ENCODE measurements around the gene PTPMT1.

The PTPMT1 gene

DNA sequence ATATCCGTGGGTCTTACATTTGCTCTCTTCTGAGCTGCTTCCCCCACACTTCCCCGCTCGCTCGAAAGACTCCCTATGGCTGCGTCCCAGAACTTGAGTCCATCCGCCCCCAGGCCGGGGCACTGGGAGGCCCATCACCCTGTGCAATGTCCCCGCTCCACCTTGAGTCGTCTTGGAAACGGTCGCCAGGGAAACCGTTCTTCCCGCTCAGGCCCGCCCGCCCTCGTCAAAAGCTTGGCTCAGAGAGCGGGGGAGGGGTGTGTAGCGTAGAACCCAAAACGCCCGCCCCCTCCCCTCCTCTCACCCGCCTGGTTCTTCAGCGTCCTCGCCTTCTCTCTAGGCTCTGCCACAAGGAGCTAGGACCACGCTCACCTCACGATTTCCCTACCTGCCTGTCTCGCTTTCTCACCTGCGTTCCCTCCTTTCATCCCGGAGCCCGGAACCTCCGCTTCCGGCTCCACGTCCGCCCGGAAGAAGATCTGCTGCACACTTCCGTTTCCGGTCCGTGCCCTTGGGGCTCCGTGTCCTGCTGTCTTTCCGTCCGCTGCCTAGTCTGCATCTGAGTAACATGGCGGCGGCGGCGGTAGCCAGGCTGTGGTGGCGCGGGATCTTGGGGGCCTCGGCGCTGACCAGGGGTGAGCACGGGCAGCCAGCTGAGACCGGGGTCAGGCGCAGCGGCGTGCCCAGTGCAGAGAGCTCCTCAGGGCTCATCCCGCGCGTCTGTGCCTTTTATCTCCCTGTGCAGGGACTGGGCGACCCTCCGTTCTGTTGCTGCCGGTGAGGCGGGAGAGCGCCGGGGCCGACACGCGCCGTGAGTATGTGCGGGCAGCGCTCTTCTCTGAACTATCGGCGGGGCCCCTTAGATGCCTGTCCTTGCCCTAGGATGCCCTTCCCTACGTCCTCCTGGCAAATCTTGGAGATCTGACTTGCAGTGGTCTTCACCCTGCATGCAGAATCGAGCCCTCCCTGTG, 13.4 kb downstream of the PTPMT1 start, which contains the start of the genes KBTBD4 and NDUFS3:
KBTBD4 (minus strand) TSS at position 447 of the 971 bp plus-strand sequence; CDS start at position 428, 19 bp downstream.
NDUFS3 (plus strand) TSS at position 551 of the 971 bp plus-strand sequence; CDS start at position 569, 18 bp downstream.
- peak; percentile 82 for DNase-seq (ENCODE audit: low read depth)

DNA sequence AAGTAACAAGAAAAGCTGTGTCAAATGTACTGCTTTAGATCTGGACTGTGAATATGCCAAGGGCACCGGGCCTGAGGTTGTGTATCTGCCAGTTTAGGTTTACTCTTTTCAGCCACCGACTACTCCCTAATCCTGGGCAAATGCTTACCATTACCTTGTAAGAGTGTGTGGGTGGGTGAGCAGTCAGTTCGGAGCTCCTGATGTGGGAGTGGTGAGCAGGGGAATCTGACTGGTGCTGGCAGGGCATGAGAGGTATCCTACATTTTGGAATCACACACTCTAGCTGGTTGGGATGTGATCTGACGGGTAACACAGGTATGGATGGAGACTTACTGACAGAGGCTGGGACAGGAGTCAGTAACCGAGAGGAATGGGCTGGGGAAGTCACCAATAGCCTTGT, 18.4 kb downstream of the PTPMT1 start:
- no peak for DNase-seq (ENCODE audit: low read depth)

DNA sequence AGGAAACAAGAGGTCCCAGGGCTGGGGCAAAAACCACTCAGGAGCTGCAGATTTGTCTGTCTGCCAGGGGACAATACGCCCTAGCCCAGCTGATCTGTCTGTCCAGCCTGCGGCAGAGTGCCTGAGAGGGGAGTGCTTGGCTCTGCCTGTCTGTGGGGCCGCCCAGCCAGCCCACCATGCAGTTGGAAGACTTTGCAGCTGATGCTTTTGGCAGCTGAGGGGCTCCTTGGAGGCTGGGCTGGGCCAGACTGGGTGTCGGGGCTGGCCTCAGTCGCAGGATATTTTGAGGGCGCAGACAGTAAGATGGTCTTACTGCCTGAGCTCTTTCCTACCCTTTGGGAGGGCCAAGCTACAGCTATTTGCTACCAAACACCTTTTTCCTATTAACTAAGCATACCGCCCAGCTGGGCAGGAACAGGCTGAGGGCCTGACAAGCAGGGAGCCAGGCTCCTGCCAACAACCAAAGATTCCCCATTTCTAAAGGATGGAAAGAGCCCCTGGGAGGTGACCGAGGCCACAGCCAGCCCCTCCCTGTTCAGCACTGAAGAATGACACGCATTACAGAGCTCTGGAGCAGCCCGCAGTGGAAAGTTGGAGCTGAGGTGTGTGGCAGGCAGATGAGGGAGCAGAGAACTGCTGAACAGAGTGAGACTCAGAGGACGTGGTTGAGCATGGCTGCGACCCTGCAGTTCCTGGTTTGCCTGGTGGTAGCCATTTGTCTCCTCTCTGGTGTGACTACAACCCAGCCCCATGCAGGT, 20.9 kb downstream of the PTPMT1 start, which contains the start of gene FAM180B:
FAM180B (plus strand) TSS at position 581 of the 758 bp plus-strand sequence; CDS start at position 672, 91 bp downstream.
- DNase-seq (ENCODE audit: low read depth), result no peak

DNA sequence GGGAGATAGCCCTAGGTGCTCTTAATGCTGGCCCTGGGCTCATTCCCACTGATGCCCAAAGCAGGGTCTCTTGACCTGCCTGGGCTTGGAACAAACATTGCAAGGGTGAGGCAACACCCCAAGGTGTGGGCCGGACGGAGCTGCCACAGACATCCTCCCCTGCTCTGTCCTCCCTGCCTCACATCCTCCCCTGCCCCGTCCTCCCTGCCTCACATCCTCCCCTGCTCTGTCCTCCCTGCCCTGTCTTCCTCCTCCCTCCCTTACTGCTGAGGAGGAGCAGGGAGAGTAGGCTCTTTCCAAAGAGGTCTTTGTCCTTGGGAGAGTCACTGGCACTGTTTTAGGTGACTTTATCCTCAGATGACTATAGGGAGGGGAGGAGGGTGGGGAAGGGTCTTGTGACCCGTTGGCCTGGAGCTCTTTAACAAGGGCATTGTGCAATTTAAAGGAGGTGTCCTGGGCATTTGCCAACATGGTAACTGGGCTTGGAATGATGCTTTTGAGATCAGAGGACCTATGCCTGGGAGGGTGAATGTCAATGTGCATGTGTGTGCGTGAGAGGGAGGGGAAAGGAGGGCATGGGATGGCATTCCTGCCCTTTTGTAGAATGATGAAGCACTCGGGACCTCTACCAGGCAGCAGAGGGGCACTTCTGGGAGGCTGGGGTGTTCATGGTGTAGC, 21.8 kb downstream of the PTPMT1 start:
- no peak for DNase-seq (ENCODE audit: low read depth)

DNA sequence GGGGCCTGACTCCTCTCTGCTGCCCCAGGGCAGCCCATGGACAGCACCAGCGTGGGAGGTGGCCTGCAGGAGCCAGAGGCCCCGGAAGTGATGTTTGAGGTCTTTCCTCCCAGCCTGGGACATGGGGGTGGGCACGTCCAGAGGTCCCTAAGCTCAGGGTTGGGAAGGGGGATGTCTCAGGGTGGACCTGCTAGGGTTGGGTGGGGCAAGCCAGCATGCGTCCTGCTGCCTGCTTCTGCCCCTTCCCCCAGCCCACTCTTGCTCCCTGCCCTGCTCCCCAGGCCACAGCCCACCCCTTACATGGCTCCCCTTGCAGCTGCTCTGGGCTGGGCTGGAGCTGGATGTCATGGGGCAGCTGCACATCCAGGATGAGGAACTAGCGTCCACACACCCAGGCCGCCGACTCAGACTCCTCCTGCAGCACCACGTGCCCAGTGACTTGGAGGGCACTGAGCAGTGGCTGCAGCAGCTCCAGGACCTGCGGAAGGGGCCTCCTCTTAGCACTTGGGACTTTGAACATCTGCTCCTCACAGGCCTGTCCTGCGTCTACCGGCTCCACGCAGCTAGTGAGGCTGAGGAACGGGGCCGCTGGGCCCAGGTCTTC, 22.4 kb downstream of the PTPMT1 start:
- no peak for DNase-seq (ENCODE audit: low read depth)

DNA sequence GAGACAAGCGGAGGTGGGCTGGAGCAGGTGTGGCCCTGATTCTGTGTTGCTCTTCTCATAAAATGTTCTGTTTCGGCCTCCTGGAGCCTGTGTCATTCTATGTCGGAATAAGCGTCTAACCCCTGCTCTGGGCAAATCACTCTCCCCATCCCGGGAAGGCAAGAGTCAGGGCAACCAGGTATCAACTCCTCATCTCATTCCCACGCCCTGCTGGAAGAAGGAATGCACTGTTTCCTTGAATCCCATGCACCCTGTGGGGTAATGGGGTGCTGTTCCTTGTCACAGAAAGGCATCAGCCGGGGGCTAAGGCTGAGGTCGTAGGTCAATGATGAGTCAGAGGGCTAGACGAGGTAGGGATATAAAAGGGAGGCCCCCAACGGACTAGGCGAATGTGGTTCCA, 23.7 kb downstream of the PTPMT1 start:
- DNase-seq (ENCODE audit: low read depth), result no peak

DNA sequence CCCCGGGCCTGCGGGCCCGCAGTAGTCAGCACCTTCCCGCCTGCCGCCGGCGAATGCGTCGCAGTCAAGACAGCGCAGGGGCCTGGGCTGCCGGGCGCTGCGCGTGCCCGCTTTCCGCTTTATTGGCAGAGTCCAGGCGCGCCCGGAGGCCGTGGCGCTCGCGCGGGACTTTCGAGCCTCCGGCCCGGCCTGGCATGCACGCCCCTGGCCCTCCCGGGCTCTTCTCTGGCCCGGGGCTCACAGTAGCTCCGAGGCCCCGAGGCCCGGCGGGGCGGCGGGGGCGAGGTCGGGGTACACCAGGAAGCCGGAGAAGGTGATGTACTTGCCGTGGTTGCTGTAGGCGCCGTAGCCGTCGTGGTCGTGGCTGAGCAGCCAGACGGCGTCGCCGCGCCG, 24.2 kb downstream of the PTPMT1 start:
- no peak for DNase-seq (ENCODE audit: low read depth)

DNA sequence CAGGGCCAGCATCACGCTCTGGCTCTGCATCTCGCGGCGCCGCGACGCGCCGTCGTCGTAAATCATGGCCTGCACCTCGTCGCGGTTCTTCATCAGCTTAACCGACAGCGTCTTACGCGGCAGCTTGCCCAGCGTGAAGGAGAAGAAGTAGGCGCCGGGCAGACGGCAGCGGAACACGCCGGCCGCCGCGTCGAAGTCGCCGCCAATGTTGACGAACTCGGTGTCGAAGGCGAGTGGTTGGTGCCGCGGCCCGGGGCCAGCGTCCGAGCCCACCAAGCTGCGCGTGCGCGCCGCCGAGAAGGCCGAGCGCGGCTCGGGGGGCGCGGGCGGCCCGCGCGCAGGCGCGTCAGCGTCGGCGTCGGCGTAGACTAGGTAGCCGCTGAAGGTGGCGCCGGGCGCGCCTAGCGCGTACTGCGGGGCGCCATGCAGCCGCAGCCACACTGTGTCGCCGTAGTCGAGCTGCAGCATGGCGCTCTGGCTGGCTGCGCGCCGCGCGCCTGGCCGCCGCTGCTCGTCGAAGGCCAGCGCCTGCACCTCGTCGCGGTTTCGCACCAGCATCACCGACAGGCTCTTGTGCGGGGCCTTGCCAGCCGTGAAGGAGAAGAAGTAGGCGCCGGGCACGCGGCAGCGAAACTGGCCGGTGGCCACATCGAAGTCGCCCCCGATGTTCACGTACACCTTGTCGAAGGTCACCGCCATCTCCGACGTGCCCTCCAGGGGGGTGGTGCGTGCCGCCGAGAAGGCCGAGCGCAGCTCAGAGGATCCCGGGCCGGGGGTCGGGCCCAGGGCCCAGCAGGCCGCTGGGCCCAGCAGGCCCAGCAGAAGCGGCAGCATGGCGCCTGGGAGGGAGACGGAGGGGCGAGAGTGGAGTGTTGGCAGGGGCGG, 24.8 kb downstream of the PTPMT1 start:
- no peak for DNase-seq (ENCODE audit: low read depth)

DNA sequence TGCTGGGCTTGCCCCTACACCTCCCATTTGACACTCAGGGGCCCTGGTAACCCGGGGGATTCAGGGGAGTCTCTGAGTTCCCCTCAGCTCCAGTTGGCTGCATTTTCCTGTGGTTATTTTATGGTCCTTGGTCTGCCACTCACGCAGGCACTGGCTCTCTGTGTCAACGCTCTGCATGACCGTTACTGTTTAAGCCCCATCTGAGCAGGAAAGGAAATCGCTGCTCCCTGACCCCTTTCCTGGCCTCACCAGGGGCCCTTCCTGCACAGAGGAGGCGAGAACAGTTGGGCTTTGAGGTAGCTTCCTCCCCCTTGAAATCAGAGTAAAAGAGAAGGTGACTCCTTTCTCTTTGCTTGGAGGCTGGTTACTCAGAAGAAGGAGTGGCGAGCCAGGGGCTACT, 26.4 kb downstream of the PTPMT1 start:
- DNase-seq (ENCODE audit: low read depth), result no peak

DNA sequence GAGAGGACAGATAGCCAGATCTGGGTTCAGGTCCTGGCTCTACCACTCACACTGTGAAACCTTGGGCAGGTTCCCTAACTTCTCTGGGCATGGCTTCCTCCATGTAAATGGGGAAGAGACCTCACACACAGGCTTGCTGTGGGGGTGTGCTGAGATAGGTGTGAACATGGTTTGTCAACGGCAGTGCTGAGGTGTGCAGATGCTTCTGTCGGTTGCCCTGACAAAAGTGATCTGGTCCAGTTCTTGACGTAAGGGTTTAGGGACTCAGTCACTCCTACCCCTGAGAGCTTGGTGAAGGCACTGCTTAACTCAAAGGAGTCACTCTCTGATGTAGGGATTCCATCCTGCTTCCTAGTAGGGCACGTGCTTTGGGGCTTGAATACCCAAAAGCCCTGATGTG, 26.9 kb downstream of the PTPMT1 start:
- no peak for DNase-seq (ENCODE audit: low read depth)

DNA sequence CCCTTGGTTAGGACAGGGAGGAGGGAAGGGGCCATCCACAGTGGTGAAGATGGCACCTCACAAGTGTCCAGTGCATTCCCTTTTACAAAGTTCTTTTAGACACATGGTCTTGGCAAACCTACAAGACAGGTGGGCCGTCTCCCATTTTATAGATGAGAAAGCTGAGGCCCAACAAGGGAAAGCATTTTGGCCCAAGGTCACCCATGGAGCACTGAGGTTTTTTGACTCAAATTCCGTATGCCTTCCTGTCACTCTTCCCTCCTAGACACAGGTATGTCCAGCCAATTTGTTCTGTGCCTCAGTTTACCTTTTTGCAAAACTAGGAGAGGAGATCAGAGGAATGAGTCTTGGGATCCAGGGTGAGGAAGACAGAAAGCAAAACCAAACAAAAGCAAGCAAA, 27.6 kb downstream of the PTPMT1 start:
- DNase-seq (ENCODE audit: low read depth), result no peak

DNA sequence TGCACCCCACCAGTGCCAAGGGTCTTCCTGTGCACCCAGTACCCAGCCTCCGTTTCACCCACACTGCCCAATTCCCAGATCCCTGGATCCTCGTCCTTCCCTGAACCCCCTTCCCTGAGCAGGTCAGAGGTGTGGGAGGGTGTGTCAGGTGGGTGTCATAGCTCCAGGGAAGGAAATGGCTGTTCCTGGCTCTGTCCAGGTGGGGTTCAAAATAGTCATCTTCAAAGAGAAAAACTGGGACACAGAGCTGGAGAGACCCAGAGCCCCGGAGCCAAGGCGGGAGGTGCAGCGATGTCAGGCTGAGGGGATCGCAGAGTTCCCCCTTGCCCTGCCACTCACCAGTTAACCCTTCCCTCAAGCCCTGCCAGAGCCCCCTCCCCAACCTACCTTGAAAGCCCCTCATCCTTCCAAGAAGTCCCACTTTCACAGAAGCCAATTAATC, 28.1 kb downstream of the PTPMT1 start:
- no peak for DNase-seq (ENCODE audit: low read depth)

DNA sequence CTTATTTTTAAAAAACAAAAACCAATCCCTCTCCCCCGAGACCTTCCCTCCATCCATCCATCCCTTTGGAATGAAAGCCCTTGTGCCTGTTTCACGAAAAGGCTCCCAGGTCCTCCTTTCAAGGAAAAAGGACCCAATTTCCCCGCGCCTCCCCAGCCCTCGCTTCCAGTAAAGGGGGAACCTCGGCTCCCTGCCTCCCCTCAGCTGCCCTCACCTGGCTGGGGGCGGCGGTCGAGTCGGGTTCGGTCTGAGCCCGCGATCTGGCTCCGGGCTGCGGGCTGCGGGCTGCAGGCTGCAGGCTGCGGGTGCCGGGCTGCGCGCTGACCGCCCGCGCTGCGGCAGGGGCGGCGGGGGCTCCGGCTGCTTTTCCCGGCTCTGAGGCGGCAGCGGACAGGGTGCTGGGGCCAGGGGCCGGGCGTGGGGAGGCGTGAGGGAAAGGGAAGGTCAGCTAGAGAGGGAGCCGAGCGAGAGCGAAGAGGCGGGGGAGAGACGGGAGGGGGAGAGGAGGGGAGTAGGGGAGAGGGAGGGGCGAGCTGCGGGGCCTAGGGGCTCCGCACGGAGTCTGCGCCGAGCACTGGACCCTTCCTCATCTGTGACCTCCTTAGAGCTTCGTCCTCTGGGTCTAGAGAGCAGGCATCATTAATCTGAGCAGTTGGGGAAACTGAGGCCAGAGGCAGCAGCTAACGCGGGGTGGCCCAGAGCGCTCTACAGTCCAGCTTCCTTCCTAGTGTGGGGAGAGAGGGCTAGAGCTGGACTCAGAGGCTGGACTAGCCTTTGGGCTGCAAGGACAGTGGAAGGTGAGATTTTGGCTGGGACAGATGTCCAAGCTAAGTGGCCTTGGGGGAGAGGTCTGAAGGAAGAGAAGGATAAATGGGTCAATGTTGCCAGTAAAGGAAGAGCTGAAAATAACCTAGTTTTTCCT, 28.8 kb downstream of the PTPMT1 start, which contains the start of gene C1QTNF4:
C1QTNF4 (minus strand) TSS at position 478 of the 922 bp plus-strand sequence. CDS start 3,601 bp downstream, outside the sequence.
- DNase-seq (ENCODE audit: low read depth), result no peak

DNA sequence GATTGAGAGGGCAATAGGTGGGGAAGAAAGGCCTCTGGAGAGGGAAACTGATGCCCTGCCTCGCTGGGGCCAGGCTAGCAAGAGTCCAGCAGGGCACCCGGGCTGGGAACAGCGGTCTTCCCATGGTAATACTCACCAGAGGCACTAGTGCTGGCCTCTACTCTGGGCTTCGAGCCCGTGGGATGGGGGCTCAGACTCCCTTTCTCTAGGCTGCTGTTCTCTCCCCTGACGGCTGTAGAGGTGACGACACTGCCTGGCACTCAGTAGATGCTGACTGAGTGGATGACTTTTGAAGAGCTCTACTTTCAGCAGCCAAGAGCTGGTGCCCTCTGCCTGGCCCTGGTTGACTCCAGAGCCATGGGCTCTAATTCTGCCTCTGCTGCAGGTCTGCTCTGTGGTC, 29.6 kb downstream of the PTPMT1 start:
- DNase-seq (ENCODE audit: low read depth), result no peak

DNA sequence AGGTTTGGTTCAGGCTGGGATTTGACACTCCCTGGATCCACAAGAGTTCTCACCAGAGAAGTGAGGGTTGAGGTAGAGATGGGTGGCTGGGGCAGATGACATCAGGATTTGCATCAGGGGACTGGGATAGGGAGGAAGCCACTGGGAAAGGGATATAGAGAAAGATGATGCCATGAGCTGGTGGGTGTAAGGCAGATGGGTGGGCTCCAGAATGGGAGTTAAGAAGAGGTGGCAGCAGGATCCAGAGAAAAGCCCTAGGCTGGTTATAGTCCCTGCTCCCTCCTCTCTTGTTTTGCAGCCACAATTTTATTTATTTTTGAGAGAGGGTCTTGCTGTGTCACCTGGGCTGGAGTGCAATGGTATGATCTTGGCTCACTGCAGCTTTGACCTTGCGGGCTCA, 30.6 kb downstream of the PTPMT1 start:
- no peak for DNase-seq (ENCODE audit: low read depth)

DNA sequence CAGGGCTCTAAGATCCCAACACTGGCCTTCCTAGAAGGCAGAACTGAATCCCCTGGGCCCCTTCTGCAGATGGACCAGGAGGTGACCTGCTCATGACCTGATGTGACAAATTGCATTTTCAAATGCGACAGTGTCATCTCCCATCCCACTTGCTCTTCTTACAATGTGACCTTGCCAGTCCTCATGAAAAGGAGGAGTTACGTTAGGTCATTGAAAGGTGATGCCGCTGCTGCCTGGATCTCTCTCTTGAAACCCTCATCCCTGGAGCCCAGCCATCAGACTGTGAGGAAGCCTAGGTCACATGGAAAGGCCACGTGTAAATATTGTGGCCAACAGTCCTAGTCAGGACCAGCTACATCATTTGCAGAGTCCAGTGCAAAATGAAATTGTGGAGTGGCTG, 34.5 kb downstream of the PTPMT1 start:
- no peak for DNase-seq (ENCODE audit: low read depth)

DNA sequence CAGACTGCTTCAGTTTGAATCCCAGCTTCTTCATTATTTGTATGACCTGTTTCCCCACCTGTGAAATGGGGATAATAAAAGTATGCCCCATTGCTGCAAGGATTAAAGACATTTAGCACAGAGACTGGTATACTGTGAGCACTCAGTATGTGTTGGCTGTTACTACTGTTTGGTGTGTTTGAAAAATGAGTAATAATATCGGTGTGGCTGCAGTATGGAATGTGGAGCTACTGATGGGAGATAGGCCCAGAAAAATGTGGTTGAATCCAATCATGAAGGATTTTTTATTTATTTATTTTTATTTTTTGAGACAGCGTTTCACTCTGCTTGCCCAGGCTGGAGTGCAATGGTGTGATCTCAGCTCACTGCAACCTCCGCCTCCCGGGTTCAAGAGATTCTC, 37.9 kb downstream of the PTPMT1 start:
- no peak for DNase-seq (ENCODE audit: low read depth)

DNA sequence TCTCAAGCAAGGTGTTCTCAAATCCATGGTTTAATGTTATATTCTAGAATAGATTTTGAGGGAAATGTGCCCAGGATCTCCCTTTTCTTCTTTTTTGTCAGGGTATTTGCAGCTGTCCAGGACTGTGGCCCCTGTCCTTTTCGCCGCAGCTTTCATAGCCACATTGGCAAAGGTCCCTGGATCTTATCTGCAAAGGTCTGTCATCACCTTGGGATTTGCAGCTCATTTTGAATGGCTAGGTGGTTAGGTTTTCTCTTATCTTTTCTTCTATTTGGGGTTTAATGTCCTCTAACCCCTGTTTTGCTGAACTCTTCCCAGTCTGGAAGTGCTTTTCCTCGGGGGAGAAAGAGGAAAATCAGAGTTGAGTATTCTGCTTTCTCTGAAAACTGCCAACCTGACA, 40.5 kb downstream of the PTPMT1 start:
- DNase-seq (ENCODE audit: low read depth), result no peak

DNA sequence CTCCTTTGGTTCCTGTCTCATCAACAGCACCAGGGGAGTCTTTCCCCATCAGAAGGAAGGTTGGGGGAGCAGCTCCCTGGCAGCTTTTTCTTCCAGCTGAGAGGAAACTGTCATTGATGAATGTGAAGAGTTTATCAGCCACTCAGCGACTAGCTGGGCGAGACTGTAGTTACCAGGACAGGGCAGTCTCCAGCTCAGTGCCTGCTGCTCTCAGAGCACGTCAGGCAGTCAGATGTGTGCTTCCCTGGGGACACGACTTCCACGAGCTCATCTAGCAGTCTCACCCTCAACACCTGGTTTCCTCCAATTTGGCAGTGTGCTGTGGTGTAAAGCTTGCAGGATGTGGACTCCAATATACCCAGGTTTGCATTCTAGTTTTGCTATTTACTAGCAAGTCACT, 41.3 kb downstream of the PTPMT1 start:
- no peak for DNase-seq (ENCODE audit: low read depth)

Data from stimulated activated CD8-positive, alpha-beta memory T cell treated with anti-CD3 and anti-CD28 coated beads, Interleukin-7, amount 100 ng/mL, for 24 hours (primary cell).